ENCODE results near the gene ACAP1.
A peak's percentile ranks its signal among the peaks of the same experiment; 100 is the strongest.

ACAP1 gene

DNA sequence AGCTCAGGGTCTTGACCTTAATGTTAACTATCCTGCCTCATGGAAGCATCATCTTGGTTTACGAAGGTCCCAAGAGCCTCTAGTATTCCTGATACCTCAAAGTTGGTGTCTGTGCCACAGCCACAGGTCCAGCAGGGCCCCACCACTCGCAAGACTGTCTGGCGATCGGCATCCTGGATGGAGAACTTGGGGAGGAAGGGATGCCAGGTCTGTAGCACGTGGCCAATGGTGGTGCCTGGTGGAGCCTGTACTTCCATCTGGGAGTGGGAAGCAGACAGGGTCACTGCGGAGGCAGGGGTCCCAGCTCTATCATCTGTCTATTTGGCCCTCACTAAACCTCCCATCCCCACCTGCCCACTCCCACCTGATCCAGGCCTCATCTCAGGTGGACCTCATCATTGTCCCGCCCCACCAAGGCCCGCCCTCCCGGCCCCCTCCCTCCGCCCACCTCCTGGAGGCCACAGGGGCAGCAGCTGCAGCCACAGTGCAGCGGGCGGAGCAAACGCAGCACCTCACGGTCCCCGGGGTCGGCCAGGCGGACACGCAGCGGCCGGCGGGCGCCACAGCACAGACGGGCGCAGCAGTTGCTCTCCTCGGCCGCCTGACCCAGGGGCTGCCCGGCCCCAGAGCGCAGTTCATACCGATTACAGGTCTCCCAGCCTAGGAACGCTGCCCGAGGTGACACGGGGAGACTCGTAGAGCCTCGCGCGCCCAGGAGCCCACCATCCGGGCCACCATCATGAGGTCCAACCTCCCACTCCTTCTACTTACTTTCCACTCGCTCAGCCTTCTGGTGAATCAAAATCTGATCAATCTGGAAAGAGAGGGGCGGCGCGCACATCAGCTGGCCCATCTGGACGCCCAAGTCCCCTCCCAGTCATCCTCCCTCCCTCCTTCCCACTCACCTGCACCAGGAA, 56.6 kb downstream of the ACAP1 start:
- DNase-seq, result no peak

DNA sequence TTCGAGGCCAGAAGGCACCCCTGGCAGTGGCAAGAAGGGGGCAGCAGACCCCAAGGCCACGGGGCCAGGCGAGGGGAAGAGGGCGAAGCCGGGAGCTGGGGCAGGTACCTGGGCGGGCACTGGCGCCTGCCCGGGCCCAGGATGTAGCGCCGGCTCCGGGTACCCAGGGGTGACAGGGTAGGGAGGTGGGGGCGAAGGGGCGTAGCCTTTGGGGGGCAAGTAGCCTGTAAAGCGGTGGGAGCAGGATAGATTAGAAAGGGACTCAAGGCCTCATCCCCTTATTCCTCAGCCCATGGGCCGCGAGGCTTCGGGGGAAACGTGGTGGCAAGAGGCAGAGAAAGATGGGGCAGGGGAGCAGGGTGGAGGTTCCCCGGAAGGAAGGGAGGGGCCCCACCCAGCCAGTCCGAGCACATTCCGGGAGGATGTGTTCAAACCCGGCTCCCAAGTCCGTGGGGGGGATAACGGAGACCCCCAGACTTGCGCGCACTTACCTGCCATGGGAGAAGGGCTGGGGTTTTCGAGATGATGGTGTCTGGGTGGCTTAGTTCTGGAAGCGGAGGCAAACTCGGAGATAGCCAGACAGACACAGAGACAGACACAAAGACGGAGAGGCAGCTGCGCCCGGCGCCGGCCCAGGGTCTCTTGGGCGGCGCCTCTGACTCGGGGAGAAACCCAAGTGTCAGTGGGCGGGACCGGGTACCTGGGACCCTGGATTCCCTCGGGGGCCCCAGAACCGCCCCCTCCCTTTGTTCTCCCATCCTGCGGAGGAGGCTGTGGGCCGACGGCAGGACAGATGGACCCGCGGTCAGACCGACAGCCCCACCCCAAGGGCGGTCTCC, 57.5 kb downstream of the ACAP1 start:
- peak; percentile 83 for DNase-seq

DNA sequence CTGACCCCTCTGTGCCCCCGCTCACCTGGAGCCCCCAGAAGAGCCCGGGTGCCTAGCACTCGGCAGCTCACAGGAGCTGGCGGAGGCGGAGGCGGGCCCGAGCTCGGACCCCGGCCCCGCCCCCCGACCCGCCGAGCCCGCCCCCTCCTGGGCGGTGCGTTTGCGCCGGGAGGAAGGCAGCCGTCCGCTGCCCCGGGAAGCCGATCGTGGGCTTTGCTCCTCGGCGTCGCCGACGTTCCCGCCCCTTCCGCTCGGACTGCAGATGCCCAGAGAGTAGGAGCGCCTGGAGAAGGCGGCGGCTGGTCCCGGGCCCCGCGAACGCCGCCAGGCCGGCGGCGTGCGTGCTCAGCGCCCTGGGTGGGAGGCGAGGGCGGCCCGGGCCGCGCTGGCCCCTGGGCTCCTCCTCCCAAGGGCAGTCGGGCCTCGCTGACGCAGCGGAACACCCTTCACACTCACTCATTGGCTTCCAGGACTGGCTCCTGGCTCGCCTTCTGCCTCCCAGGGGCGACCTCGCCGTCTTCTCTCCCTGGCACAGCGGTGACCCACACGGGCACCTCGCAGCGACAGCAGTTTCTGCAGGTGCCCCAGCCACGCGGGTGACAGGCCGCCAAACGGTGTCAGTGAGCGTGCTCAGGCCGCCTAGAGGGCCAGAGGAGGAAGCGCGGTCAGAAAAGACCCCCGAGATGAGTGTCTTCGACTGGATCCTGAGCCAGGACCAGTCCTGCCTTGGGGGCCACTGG, 58.3 kb downstream of the ACAP1 start, which contains the start of gene PLSCR3:
TSS of gene PLSCR3 (minus strand) at position 74 of the 740 bp plus-strand sequence. CDS start 415 bp downstream, outside the sequence.
- peak; percentile 83 for DNase-seq

DNA sequence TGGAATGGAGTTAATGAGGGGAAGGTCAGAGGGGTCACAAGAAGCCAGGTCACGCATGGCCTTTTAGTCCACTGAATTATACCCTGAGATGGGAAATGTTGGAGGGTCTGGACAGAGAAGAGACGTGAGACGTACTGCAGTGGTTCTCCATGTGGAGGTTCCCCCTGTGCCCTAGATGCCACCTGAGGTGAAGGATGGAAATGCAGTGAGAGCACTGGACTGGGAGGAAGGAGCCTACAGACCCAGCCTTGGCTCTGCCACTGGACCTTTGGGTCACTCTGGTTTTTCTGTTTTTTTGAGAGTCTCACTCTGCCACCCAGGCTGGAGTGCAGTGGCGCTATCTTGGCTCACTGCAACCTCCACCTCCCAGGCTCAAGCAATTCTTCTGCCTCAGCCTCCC, 59.8 kb downstream of the ACAP1 start:
- no peak for DNase-seq

DNA sequence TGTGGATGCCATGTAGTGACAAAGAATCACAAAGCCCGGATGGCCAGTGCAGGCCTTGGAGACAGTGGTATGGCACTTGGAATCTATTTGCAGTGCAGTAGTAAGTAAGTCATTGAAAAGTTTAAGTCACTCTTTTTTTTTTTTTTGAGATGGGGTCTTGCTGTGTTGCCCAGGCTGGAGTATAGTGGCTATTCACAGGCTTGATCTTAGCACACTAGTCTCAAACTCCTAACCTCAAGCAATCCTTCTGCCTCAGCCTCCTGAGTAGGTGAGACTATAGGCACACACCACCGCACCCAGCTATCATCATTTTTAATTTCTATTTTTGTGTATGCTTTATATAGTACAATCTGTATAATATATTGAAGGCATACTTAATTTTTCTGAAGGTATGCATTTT, 62.3 kb downstream of the ACAP1 start:
- DNase-seq, result no peak

Data from CD4-positive, alpha-beta T cell treated with Interleukin-17A for 1 hour (primary cell).